Activated T-cell treated with anti-CD3 and anti-CD28 coated beads, Interleukin-2, amount 50 U/mL, for 48 hours (primary cell): ENCODE results near the gene CCDC27.
"Not testable (repeated sequence)": the region's sequence is repeated elsewhere in the genome, so short reads cannot be mapped to it uniquely, and the experiment has no call there.

ENCODE experiments used
- DNase-seq, 2 experiments: peaks; one replicate each; pipeline ENCODE4 v3.0.0-alpha.2; 2020

Gene CCDC27

GRCh38 chr1:3740042-3740441 lies 12.2 kb upstream of the CCDC27 start:
- no peak for DNase-seq

GRCh38 chr1:3740752-3741151 lies 11.5 kb upstream of the CCDC27 start:
- DNase-seq, result no peak

GRCh38 chr1:3741566-3742438 lies 10.4 kb upstream of the CCDC27 start:
- DNase-seq, result no peak

- DNase-seq, result no peak
These were observed 9.6 kb upstream of the CCDC27 start for GRCh38 chr1:3742439-3743298.

- DNase-seq, result no peak
These were observed 8.8 kb upstream of the CCDC27 start for GRCh38 chr1:3743421-3743820.

- DNase-seq, result no peak
These were observed 8.4 kb upstream of the CCDC27 start for GRCh38 chr1:3743826-3744225.

GRCh38 chr1:3744646-3745045 lies 7.6 kb upstream of the CCDC27 start:
- no peak for DNase-seq

GRCh38 chr1:3745071-3745470 lies 7.2 kb upstream of the CCDC27 start:
- no peak for DNase-seq

GRCh38 chr1:3745590-3746381 lies 6.5 kb upstream of the CCDC27 start:
- DNase-seq, result no peak

- DNase-seq, result peak; percentile 31 to 33
These were observed 5.8 kb upstream of the CCDC27 start for GRCh38 chr1:3746389-3746829.

- peak; percentile 94 to 95 for DNase-seq
These were observed 5.3 kb upstream of the CCDC27 start for GRCh38 chr1:3746830-3747521.

- no peak for DNase-seq
These were observed 4.8 kb upstream of the CCDC27 start for GRCh38 chr1:3747522-3747848.

- DNase-seq, result no peak
These were observed 4.3 kb upstream of the CCDC27 start for GRCh38 chr1:3747903-3748302.

- DNase-seq, result not testable (repeated sequence)
These were observed 3.8 kb upstream of the CCDC27 start for GRCh38 chr1:3748316-3748900.

GRCh38 chr1:3749512-3749911 lies 2.7 kb upstream of the CCDC27 start:
- DNase-seq, result no peak

GRCh38 chr1:3750741-3751140 lies 1.5 kb upstream of the CCDC27 start:
- no peak for DNase-seq

GRCh38 chr1:3753656-3754454 lies 1.6 kb downstream of the CCDC27 start:
- no peak for DNase-seq

- no peak for DNase-seq
These were observed 4.1 kb downstream of the CCDC27 start for GRCh38 chr1:3756394-3756793.

- no peak for DNase-seq
These were observed 6.9 kb downstream of the CCDC27 start for GRCh38 chr1:3759164-3759563.

- DNase-seq, result no peak
These were observed 7.5 kb downstream of the CCDC27 start for GRCh38 chr1:3759796-3760195.

- no peak for DNase-seq
These were observed 9.2 kb downstream of the CCDC27 start for GRCh38 chr1:3761296-3762010.
